K562 (cell line): Measurements from ENCODE around the gene RINT1. TPM values are rescaled to one million over a fixed set of nuclear protein-coding genes. Genes with fewer than 3 reads are reported as not detected.

Experiments used
- CEBPG ChIP-seq, 3 experiments: fragments of 200-800 bp in 1 of 3; sonication (Bioruptor generic) in 1 of 3; sonication (generic) in 1 of 3; formaldehyde crosslinking in 1 of 3; IDR thresholded peaks in 2 of 3; conservative IDR thresholded peaks in 1 of 3; 2 replicates each; pipeline versions ENCODE4 v1.6.1 to v1.8.0; 2016 to 2022; ENCODE audit warnings: missing compliant biosample characterization in 2 of 3, missing genetic modification characterization in 2 of 3, mild to moderate bottlenecking in 1 of 3, missing genetic modification reagents in 1 of 3
- CHD1 ChIP-seq: fragments of 200-600 bp; sonication (generic); IDR thresholded peaks from one replicate; pipeline ENCODE4 v1.6.1; 2012; ENCODE audit warnings: mild to moderate bottlenecking, moderate library complexity, low read length, inconsistent platforms
- E4F1 ChIP-seq: fragments of 250-450 bp; sonication (Bioruptor Pico); IDR thresholded peaks from 2 replicates; pipeline ENCODE4 v1.5.0; 2021; ENCODE audit warnings: mild to moderate bottlenecking, borderline replicate concordance
- ESRRA ChIP-seq: fragments of 450-650 bp; IDR thresholded peaks from 2 replicates; pipeline ENCODE4 v1.6.1; 2014; ENCODE audit warnings: low read depth, mild to moderate bottlenecking, moderate library complexity, borderline replicate concordance
- ETV1 ChIP-seq: fragments of 450-650 bp; conservative IDR thresholded peaks from 2 replicates; pipeline ENCODE4 v1.6.1; 2016; ENCODE audit warnings: missing genetic modification characterization, control low read depth, low read depth, missing compliant biosample characterization
- GTF2F1 ChIP-seq: IDR thresholded peaks from 2 replicates; pipeline ENCODE4 v1.6.1; 2011; ENCODE audit warnings: low read depth, low read length, improper control_type of control experiment
- HDAC3 ChIP-seq: fragments of 450-650 bp; IDR thresholded peaks from 2 replicates; pipeline ENCODE4 v1.6.1; 2018; ENCODE audit warnings: borderline replicate concordance, mild to moderate bottlenecking, moderate library complexity; ENCODE audit not compliant: partially characterized antibody
- KDM1A ChIP-seq, 2 experiments: fragments of 450-650 bp; IDR thresholded peaks; 2 replicates each; pipeline ENCODE4 v1.6.1; 2016; ENCODE audit warnings: mild to moderate bottlenecking in 2 of 2
- MITF ChIP-seq: IDR thresholded peaks from 2 replicates; pipeline ENCODE4 v1.6.1; 2014; ENCODE audit warnings: antibody characterized with exemption
- NR3C1 ChIP-seq: sonication (generic); formaldehyde crosslinking; IDR thresholded peaks from 2 replicates; pipeline ENCODE4 v1.8.1; 2022; ENCODE audit warnings: missing genetic modification reagents
- POLR2AphosphoS5 ChIP-seq: IDR thresholded peaks from 2 replicates; pipeline ENCODE4 v1.6.1; 2011; ENCODE audit warnings: mild to moderate bottlenecking, low read depth, low read length, moderate library complexity; ENCODE audit not compliant: control insufficient read depth, insufficient read depth
- PTRF ChIP-seq: fragments of 450-650 bp; IDR thresholded peaks from 2 replicates; pipeline ENCODE4 v1.6.1; 2016; ENCODE audit warnings: mild to moderate bottlenecking, missing genetic modification characterization, missing compliant biosample characterization
- RFX7 ChIP-seq: fragments of 250-450 bp; sonication (Bioruptor Pico); IDR thresholded peaks from 2 replicates; pipeline ENCODE4 v1.5.1; 2021; ENCODE audit warnings: mild to moderate bottlenecking
- SAFB ChIP-seq: fragments of 200-400 bp; formaldehyde crosslinking; IDR thresholded peaks from 2 replicates; pipeline ENCODE4 v1.6.1; 2017; ENCODE audit warnings: low read depth, low read length, borderline replicate concordance
- U2AF2 ChIP-seq: fragments of 200-400 bp; formaldehyde crosslinking; optimal IDR thresholded peaks from 2 replicates; pipeline ENCODE3; 2017; ENCODE audit warnings: low read depth, mild to moderate bottlenecking, low read length
- ZBTB8A ChIP-seq: fragments of 450-650 bp; IDR thresholded peaks from 2 replicates; pipeline ENCODE4 v1.6.1; 2018; ENCODE audit warnings: mild to moderate bottlenecking, moderate library complexity; ENCODE audit not compliant: partially characterized antibody
- polyA plus RNA-seq, 8 experiments: library from polyadenylated mRNA; depleted of rRNA in 4 of 8; stranded (reverse) in 5 of 8; unstranded in 3 of 8; fragments of >200 nt; fragmentation: Nextera tagmentation in 2 of 8; fragmentation: Illumina TruSeq in 1 of 8; extraction: Ambion mirVana in 2 of 8; extraction: Trizol in 1 of 8; gene quantifications; 2 replicates each; pipeline versions ENCODE4 v1.2.1 to v1.2.3, GENCODE V29; 2011 to 2014; ENCODE audit warnings: inconsistent platforms in 1 of 8, missing spikeins in 1 of 8
- total RNA-seq, 7 experiments: library from RNA; depleted of rRNA in 6 of 7; stranded (reverse); fragments of >200 nt in 6 of 7; fragmentation: Illumina TruSeq in 2 of 7; extraction: Trizol in 2 of 7; gene quantifications; 2 replicates each; pipeline versions ENCODE4 v1.2.1 to v1.2.3, GENCODE V29; 2011 to 2021; ENCODE audit warnings: low replicate concordance in 1 of 7
- TF ChIP-seq, protein P1 (sequence below): sonication (generic); formaldehyde crosslinking; IDR thresholded peaks from 2 replicates; pipeline ENCODE4 v1.4.0; 2020; ENCODE audit warnings: mild to moderate bottlenecking, missing genetic modification reagents
- TF ChIP-seq, protein P2 (sequence below): fragments of 450-650 bp; IDR thresholded peaks from 2 replicates; pipeline ENCODE4 v1.6.1; 2016; ENCODE audit warnings: low read depth, mild to moderate bottlenecking, moderate library complexity

The RINT1 gene
- total and polyA plus RNA-seq, 9 of the 15 experiments (the other 6 are each of a cell fraction or from before 2014, with no cell fraction given) = 21.3 to 74.3 (median 27.4) TPM

DNA sequence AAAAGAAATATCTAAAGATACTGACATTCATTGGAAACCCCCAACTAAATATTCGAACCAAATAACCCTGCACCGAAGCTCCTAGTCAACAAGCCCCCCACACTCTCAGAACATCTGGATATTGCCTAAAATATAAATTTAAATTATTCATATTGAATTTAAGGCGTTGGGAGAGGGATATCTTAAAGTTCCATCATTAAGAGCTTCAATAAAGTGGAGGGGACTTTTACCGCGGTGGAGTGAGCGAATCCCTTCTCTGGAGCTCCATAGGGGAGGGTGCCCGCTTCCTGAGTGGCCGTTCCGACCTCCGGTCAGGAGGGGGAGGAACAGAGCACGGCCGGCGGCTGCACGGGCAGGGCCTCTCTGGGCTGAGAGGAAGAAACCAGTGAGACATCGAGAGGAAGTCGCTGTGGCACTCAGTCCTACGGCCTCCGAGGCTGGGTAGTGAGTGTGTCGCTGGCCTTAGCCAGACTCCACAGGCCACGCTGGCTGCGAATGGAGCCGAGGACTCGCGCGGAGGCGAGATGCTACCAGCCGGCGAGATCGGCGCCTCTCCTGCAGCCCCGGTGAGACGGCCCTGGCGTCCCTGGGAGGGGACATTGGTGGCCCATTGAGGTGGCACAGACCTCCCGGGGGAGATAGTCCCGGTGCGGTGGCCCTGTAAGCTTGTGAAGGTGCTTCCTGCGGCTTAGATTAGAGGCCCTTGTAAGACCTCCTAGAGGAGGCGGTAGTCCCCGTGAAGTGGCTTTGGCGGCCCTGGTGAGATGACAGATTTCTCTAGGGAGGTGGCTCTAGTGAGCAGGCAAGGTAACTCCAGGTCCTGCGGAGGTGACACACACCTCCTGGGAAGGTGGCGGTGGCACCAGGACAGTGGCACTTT is at the start of gene RINT1 (continued):
- TF ChIP-seq, protein P1, sequence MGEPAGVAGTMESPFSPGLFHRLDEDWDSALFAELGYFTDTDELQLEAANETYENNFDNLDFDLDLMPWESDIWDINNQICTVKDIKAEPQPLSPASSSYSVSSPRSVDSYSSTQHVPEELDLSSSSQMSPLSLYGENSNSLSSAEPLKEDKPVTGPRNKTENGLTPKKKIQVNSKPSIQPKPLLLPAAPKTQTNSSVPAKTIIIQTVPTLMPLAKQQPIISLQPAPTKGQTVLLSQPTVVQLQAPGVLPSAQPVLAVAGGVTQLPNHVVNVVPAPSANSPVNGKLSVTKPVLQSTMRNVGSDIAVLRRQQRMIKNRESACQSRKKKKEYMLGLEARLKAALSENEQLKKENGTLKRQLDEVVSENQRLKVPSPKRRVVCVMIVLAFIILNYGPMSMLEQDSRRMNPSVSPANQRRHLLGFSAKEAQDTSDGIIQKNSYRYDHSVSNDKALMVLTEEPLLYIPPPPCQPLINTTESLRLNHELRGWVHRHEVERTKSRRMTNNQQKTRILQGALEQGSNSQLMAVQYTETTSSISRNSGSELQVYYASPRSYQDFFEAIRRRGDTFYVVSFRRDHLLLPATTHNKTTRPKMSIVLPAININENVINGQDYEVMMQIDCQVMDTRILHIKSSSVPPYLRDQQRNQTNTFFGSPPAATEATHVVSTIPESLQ (CRISPR knock-in tag) = peak; percentile 98
- 0 out of 2 replicates have a peak, but pooled peaks have one; percentile 25 for TF ChIP-seq PTRF (tag)
- TF ChIP-seq ZBTB8A = no peak
- TF ChIP-seq CEBPG (CRISPR knock-in tag; IDR thresholded peaks at IDR 0.05) = no peak
- no peak for TF ChIP-seq CEBPG (tag; conservative IDR thresholded peaks at IDR 0.05 in 1 of 2, IDR thresholded peaks at IDR 0.05 in 1 of 2)
- TF ChIP-seq GTF2F1 = peak; percentile 79; the same call in 1 of the 2 replicates
- TF ChIP-seq, protein P2, sequence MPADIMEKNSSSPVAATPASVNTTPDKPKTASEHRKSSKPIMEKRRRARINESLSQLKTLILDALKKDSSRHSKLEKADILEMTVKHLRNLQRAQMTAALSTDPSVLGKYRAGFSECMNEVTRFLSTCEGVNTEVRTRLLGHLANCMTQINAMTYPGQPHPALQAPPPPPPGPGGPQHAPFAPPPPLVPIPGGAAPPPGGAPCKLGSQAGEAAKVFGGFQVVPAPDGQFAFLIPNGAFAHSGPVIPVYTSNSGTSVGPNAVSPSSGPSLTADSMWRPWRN = peak; percentile 27; the same call in 1 of the 2 replicates
- TF ChIP-seq MITF = no peak; the same call in 1 of the 2 replicates
- peak; percentile 95 for TF ChIP-seq ETV1 (tag)
- no peak for TF ChIP-seq NR3C1
- TF ChIP-seq CHD1 = peak; percentile 90
- TF ChIP-seq RFX7 (CRISPR knock-in tag) = no peak
- TF ChIP-seq HDAC3 = peak; percentile 72
- no peak for TF ChIP-seq SAFB
- no peak for TF ChIP-seq E4F1 (CRISPR knock-in tag)
- no peak for TF ChIP-seq U2AF2
- peak; percentile 97 for TF ChIP-seq POLR2AphosphoS5
- TF ChIP-seq KDM1A (IDR thresholded peaks at IDR 0.05) = no peak
- TF ChIP-seq ESRRA = peak; percentile 81
